Liver (tissue), 3 donors: ENCODE measurements around the gene DICER1.

Experiments used
- FOXA2 ChIP-seq: IDR thresholded peaks from 2 replicates; pipeline ENCODE4 v1.6.1; 2016; ENCODE audit warnings: antibody characterized with exemption
- GABPA ChIP-seq, 2 donors: IDR thresholded peaks in 1 of 2; conservative IDR thresholded peaks in 1 of 2; 2 replicates each; pipeline ENCODE4 v1.6.1; 2016; ENCODE audit warnings: antibody characterized with exemption in 2 of 2, mild to moderate bottlenecking in 1 of 2, moderate library complexity in 1 of 2
- HNF4A ChIP-seq, 2 donors: conservative IDR thresholded peaks; 2 replicates each; pipeline ENCODE4 v1.6.1; 2016; ENCODE audit warnings: antibody characterized with exemption in 2 of 2, mild to moderate bottlenecking in 2 of 2
- HNF4G ChIP-seq: IDR thresholded peaks from 2 replicates; pipeline ENCODE4 v1.6.1; 2016; ENCODE audit warnings: antibody characterized with exemption
- JUND ChIP-seq, 2 donors: IDR thresholded peaks; 2 replicates each; pipeline ENCODE4 v1.6.1; 2016; ENCODE audit warnings: antibody characterized with exemption in 2 of 2
- NR2F2 ChIP-seq: IDR thresholded peaks from 2 replicates; pipeline ENCODE4 v1.6.1; 2016; ENCODE audit warnings: antibody characterized with exemption
- RAD21 ChIP-seq, 2 donors: IDR thresholded peaks; 2 replicates each; pipeline ENCODE4 v1.6.1; 2016; ENCODE audit warnings: antibody characterized with exemption in 2 of 2, mild to moderate bottlenecking in 2 of 2
- TAF1 ChIP-seq: conservative IDR thresholded peaks from 2 replicates; pipeline ENCODE4 v1.6.1; 2016; ENCODE audit warnings: antibody characterized with exemption, mild to moderate bottlenecking
- YY1 ChIP-seq: IDR thresholded peaks from 2 replicates; pipeline ENCODE4 v1.6.1; 2016; ENCODE audit warnings: antibody characterized with exemption, mild to moderate bottlenecking
- TF ChIP-seq, protein P1 (sequence below): fragments of 150-350 bp; IDR thresholded peaks from 2 replicates; pipeline ENCODE4 v1.5.1; 2017; ENCODE audit warnings: improper control_type of control experiment, low read depth, low read length; ENCODE audit not compliant: missing input control
- TF ChIP-seq, protein P2 (sequence below): IDR thresholded peaks from 2 replicates; pipeline ENCODE4 v1.6.1; 2016; ENCODE audit warnings: antibody characterized with exemption
- TF ChIP-seq, protein P3 (sequence below): IDR thresholded peaks from 2 replicates; pipeline ENCODE4 v1.6.1; 2016; ENCODE audit warnings: antibody characterized with exemption, mild to moderate bottlenecking
- TF ChIP-seq, protein P4 (sequence below): IDR thresholded peaks from 2 replicates; pipeline ENCODE4 v1.6.1; 2016; ENCODE audit warnings: antibody characterized with exemption
- donor health status: healthy.
- donor health status: healthy.

DNA sequence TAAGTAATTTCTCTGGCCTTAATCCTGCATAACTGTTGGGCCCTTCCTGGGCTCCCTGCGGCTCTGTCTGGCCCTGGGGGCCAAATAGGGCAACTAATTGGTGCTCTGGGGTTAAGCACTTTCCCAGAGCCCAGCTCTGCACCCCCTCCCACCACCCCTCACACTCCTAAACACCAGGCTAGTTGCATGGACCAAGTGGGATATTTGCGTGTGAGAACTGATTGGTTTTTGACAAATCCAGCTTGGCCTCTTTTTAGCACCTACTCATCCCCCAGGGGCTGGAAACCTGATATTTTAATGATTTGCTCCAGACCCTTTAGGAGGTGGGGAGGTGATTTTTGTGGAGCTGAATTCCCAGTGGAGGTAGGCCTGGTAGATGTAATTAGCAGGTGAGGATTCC is 91.9 kb downstream of the DICER1 start:
- TF ChIP-seq, protein P1, sequence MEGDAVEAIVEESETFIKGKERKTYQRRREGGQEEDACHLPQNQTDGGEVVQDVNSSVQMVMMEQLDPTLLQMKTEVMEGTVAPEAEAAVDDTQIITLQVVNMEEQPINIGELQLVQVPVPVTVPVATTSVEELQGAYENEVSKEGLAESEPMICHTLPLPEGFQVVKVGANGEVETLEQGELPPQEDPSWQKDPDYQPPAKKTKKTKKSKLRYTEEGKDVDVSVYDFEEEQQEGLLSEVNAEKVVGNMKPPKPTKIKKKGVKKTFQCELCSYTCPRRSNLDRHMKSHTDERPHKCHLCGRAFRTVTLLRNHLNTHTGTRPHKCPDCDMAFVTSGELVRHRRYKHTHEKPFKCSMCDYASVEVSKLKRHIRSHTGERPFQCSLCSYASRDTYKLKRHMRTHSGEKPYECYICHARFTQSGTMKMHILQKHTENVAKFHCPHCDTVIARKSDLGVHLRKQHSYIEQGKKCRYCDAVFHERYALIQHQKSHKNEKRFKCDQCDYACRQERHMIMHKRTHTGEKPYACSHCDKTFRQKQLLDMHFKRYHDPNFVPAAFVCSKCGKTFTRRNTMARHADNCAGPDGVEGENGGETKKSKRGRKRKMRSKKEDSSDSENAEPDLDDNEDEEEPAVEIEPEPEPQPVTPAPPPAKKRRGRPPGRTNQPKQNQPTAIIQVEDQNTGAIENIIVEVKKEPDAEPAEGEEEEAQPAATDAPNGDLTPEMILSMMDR = no peak
- TF ChIP-seq HNF4G (no peak), RAD21 (IDR thresholded peaks at IDR 0.05) (no peak), GABPA (IDR thresholded peaks at IDR 0.05 in 1 of 2, conservative IDR thresholded peaks at IDR 0.05 in 1 of 2) (no peak), TAF1 (no peak), YY1 (no peak), JUND (IDR thresholded peaks at IDR 0.05) (no peak), NR2F2 (no peak), HNF4A (conservative IDR thresholded peaks at IDR 0.05) (no peak), FOXA2 (no peak)
- TF ChIP-seq, protein P2, sequence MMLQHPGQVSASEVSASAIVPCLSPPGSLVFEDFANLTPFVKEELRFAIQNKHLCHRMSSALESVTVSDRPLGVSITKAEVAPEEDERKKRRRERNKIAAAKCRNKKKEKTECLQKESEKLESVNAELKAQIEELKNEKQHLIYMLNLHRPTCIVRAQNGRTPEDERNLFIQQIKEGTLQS = no peak
- TF ChIP-seq, protein P3, sequence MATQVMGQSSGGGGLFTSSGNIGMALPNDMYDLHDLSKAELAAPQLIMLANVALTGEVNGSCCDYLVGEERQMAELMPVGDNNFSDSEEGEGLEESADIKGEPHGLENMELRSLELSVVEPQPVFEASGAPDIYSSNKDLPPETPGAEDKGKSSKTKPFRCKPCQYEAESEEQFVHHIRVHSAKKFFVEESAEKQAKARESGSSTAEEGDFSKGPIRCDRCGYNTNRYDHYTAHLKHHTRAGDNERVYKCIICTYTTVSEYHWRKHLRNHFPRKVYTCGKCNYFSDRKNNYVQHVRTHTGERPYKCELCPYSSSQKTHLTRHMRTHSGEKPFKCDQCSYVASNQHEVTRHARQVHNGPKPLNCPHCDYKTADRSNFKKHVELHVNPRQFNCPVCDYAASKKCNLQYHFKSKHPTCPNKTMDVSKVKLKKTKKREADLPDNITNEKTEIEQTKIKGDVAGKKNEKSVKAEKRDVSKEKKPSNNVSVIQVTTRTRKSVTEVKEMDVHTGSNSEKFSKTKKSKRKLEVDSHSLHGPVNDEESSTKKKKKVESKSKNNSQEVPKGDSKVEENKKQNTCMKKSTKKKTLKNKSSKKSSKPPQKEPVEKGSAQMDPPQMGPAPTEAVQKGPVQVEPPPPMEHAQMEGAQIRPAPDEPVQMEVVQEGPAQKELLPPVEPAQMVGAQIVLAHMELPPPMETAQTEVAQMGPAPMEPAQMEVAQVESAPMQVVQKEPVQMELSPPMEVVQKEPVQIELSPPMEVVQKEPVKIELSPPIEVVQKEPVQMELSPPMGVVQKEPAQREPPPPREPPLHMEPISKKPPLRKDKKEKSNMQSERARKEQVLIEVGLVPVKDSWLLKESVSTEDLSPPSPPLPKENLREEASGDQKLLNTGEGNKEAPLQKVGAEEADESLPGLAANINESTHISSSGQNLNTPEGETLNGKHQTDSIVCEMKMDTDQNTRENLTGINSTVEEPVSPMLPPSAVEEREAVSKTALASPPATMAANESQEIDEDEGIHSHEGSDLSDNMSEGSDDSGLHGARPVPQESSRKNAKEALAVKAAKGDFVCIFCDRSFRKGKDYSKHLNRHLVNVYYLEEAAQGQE = no peak
- TF ChIP-seq, protein P4, sequence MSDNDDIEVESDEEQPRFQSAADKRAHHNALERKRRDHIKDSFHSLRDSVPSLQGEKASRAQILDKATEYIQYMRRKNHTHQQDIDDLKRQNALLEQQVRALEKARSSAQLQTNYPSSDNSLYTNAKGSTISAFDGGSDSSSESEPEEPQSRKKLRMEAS = no peak
